Superior temporal gyrus (tissue), 1 donor: ENCODE measurements around the gene ATP1A2.

Experiments used
- DNase-seq: peaks from one replicate; pipeline ENCODE4 v3.0.0-alpha.2; 2016; ENCODE audit errors: extremely low spot score

Gene ATP1A2

GRCh38 chr1:160115545-160116282 is at the start of gene ATP1A2:
TSS of gene ATP1A2 (plus strand) at chr1:160115759. CDS start at chr1:160115862, 103 bp downstream.
- no peak for DNase-seq

DNA sequence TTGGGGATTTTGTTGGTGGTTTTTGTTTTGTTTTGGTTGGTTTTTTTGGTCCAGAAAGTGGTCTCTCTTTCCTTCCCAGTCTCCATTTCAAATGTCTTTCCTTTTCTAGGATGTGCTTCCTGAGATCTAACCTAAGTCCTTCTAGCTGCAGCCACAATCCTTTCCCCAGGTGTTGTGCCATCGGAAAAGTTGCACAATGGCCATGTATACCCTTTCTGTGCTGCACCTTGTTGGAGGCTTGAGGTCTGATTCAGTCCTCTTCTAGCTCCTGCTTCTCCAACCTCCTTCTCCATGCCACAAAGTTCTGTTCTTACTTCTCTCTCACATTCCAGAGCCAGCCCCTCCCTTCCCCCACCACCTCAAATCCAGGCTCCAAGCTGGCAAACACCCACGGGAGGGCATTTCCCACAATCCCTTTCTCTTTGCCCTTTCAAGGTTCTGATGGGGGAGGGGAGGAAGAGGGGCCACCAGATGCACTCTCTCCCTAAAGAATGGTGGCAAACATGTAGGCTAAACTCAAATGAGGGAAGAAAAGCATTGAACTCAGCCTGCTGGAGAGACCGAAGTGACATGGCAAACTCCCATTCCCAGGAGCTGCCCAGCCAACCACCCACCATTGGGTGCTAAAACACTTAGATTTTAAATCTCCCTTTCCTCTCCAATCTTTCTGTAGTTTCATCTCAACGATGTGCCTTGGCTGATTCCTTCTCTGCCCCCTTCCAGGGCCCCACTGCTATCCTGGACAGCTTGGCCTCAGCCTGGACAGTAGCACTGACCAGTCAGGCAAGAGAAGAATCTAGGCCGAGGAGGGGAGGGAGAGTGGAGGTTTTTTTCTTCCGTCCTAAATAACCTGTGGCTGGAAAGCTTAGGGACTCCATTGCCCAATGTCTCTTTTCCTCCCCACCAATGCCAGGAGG is 48.5 kb upstream of the ATP1A2 start:
- no peak for DNase-seq

DNA sequence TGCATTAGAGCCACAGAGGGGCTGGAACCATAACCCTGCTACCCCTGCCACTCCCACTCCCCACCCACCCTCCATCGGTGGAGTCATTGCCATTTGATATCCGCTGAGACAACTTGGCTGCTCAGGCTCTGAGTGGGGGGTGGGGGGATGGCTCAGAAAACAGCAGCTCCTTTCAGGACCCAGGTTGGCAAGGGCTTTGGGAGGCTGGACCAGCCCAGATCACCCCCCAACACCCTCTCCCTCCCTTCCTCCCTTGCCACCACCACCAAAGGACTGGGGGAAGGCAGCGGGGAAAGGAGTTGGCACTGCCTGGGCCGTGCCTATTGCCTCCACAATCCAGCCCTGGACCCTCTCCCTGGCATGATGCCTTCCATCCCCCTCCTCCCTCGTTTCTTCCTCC is 47.3 kb upstream of the ATP1A2 start:
- peak; percentile 87 for DNase-seq

DNA sequence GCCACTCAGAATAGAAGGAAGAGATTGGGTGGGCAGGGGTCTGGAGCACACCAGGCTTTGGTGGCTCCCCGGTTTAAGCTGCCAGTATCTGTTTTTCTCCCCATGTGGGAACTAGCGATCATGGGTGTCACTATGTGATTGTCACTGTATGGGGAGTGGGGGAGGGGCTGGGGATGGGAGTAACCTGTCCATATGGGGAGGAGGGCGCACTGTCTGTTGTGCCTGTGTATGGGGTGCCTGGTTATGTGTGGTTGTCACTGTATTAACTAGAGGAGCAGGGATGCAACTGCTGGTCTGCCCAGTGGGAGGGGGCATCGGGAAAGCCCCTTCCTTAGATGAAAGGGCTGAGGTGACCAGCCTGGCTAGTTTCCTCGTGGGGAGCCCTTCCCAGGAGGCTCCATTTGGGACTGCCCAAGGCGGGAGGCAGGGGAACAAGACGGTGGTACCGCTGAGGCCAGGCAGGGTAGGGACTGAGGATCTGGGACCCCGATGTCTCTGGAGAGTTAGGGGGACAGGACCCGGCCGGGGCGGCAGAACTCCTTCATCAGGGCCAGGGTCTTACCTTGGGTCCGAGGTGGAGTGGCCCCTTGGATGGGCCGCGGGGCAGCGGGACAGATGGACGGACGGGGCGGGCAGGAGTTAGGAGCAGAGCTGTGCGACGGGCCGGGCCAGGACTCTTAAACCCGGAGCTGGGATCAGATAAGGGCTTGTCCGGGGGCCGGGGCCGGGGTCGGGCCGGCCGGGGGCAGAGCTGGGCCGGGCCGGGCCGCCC is 45.9 kb upstream of the ATP1A2 start, which contains the start of gene KCNJ10:
Gene KCNJ10, minus strand, starts transcription at position 701 of the 772 bp plus-strand sequence. CDS start 27,628 bp downstream, outside the sequence.
- DNase-seq: peak; percentile 39

- peak; percentile 88 for DNase-seq
Measured at GRCh38 chr1:160070243-160071163, 45.1 kb upstream of the ATP1A2 start.

DNA sequence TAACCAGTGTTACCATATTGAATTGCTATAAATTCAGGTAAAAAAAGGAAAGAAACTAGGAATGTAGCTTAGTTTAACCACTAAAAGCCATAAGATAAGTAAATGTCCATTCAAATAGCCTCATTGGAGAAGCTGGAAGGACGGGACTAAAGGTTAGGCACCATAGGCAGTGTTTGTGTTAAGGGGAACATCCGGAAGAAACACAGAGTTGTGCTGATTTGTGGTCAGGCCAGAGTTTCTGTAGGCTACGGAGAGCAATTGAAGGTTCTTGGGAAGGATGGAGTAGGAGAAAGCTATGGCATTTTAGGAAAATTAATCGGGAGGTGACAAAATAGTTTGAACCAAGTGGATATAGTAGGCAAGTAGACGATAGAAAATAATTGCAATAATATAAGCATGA is 44.3 kb upstream of the ATP1A2 start:
- DNase-seq: no peak

DNA sequence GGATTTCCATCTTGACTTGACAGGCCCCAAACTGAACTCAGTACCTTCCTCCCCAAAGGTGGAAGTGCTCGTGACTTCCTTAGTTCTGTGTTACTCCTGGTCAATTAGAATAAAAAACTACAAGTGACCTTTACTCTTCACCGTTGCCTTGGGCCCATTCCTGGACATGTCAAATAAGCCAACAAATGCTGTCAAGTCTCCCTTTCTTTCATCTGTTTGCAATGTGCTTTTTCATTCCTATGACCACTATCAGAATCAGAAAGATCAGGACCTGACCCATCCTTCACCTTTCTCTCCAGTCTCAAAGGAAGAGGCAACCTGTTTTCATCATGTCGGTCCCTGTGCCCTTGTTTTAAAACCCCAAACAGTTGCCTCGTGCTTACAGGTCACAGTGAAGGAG is 40.7 kb upstream of the ATP1A2 start:
- no peak for DNase-seq

DNA sequence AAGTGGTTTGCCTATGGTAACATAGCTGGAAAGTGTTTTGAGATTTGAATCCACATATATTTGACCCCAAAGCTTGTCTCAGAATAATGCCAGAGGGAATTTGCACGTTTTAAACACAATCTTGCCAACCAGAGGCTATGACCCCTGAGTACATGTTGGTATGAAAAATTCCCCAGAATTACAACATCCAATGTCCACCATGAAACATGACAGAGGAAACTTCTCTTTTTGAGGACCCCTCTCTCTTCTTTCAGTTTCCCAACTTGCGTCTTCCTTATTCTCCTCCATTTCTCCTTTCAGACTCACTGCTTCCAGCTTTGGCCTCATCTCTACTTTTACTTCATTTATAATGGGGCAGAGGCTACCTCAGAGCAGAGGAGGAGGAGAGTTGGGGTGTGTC is 39.7 kb upstream of the ATP1A2 start:
- no peak for DNase-seq

DNA sequence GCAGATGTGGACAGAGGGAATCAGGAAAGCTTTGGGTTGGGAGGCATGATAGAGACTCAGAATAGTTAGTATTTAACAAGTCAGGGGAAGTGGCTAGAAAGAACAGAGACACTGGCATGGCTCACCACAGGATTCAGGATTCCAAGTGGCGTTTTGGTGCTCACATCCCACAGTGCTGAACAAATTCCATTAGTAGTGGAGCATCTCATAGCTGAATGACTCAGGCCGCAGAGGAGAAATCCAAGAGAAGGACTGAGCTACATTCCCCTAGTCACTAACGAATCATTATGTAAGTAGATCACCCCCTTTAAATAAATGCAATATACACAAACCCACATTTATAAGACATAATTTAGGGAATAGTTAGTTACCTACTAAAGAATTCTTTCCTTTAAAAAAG is 39.3 kb upstream of the ATP1A2 start:
- DNase-seq: no peak

- no peak for DNase-seq
Measured at GRCh38 chr1:160077486-160077885, 38.1 kb upstream of the ATP1A2 start.

DNA sequence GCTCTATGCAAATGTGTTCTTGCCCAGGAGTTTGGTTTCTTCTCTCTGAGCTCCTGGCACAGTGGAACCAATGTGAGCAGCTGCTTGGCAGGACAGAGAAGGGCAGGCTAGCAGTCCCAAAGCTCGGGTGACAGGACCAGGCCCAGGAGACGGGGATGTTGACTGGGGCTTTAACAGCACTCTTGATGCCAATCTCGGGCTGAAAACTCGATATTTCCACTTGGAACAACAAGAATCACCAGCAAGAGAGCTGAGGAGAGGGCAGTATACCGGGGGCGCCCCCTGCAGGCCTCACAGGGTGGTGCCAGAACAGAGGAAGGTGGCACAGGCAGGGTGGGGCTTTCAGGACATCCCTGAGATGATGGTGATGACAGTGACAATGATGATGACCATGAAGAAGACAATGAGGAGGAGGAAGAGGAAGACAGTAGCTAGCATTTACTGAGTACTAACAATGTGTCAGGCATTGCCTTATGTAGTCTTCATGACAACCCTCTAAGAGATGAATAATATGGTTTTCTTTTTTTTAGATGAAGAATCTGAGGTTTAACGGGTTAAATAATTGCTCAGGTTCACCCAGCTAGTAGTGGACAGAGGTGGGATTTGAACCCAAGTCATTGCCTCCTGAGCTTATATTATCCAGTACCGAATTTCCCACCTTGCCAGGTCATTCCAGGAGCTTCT is 36.9 kb upstream of the ATP1A2 start:
- DNase-seq: peak; percentile 88

- peak; percentile 23 for DNase-seq
Measured at GRCh38 chr1:160079448-160079847, 36.1 kb upstream of the ATP1A2 start.

DNA sequence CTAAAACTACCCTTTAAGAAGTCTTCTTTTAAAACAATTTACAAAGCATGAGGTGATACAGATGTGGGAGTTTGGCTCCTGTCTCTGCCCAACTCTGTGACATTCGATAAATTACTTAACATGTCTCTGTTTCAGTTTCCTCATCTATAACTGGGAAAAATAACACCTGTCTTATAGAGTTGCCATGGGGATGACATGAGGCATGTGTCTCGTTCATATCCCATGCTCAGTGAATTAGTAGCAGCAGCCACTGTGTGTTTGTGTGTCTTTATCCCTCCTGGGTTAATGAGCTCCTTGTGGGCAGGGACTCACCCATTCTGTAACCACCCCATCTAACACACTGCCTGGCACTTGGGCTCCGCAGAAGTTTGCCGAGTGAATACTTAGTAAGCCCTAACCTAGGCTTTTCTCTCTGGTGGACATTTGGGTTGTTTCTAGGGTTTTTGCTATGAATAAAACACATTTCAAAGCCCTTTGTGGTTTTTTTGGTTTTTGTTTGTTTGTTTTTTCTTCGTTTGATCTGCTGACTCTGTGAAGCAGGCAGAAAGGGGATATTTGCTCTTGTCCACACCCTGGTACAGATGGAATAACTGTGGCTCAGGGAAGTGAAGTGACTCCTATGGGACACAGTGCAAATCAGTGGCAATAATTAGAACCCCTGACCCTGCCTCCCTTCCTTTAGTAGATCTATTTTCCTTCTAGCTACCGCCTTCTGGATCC is 35.0 kb upstream of the ATP1A2 start:
- peak; percentile 50 for DNase-seq

GRCh38 chr1:160081261-160081936 is 34.2 kb upstream of the ATP1A2 start, which contains the start of gene KCNJ9:
TSS of gene KCNJ9 (plus strand) at chr1:160081538. CDS start at chr1:160084031, 2,493 bp downstream.
- DNase-seq: peak; percentile 94

DNA sequence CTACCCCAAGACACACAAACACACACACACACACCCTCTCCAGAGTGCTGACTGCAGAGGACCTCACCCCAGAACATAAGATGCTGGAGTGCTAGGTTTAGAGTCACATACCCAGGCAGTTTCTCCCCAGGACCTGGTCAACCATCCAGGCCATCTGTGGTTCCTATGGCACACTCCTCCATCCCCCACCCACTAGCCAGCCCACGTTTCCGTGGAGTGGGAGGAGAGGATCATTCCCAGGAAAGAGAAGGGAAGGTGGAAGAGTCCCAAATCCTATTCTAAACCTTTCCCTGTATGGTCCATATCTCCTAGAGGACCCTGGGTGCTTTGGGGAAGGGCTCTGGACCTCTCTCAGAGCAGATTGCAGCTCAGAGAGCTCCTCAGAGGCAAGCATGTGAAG is 33.1 kb upstream of the ATP1A2 start:
- DNase-seq: no peak

- no peak for DNase-seq
Measured at GRCh38 chr1:160082926-160083325, 32.6 kb upstream of the ATP1A2 start.

GRCh38 chr1:160083968-160084770 is 31.4 kb upstream of the ATP1A2 start:
- no peak for DNase-seq

DNA sequence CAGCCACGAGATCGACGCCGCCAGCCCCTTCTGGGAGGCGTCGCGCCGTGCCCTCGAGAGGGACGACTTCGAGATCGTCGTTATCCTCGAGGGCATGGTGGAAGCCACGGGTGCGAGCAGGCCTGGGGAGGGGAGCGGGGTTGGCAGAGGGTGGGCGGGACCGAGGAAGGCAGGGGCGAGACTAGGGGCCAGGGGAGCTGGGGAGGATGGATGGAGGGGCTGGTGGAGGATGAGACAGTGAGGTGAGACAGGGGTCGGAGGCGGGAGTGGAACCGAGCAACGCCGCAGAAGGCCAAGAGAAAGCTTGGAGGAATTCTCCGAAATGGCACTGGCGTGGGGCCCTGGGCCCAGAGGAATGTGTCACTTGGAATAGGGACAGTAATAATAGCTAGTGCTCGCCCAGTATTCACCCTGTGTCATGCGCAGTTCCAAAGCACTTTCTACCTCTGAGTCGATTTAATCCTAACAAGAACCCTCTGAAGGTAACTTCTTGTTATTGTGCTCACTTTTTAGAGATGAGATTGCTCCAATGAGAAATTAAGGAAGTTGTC is 30.7 kb upstream of the ATP1A2 start:
- no peak for DNase-seq
